Breast epithelium (tissue), 4 donors: Measurements from ENCODE around the gene SORT1. TPM values are rescaled to one million over a fixed set of nuclear protein-coding genes. Genes with fewer than 3 reads are reported as not detected.

Experiments used
- DNase-seq, 2 donors: peaks; one replicate each; pipeline ENCODE4 v3.0.0-alpha.2; 2019; ENCODE audit warnings: low spot score in 2 of 2
- H3K27ac ChIP-seq, 2 donors: fragments of 200-600 bp; sonication (generic) in 1 of 2; one replicate each; pipeline ENCODE4 v1.5.1; 2016 to 2019; ENCODE audit warnings: mild to moderate bottlenecking in 1 of 2
- H3K27me3 ChIP-seq, 2 donors: fragments of 200-600 bp; sonication (generic) in 1 of 2; one replicate each; pipeline versions ENCODE4 v1.5.1 to v1.6.0; 2017 to 2019; ENCODE audit warnings: control low read depth in 1 of 2, mild to moderate bottlenecking in 1 of 2
- H3K36me3 ChIP-seq: fragments of 200-600 bp; one replicate; pipeline ENCODE4 v1.5.1; 2019
- H3K4me1 ChIP-seq, 2 donors: fragments of 200-600 bp; sonication (generic); one replicate each; pipeline ENCODE4 v1.5.1; 2016 to 2019; ENCODE audit warnings: control low read depth in 1 of 2
- H3K4me3 ChIP-seq, 3 donors: fragments of 200-600 bp; sonication (generic); 1 replicate in 2 of 3; 2 replicates in 1 of 3; pipeline ENCODE4 v1.5.1; 2016 to 2019; ENCODE audit warnings: mild to moderate bottlenecking in 3 of 3, moderate library complexity in 2 of 3
- H3K9me3 ChIP-seq, 2 donors: fragments of 200-600 bp; sonication (generic) in 1 of 2; one replicate each; pipeline ENCODE4 v1.5.1; 2016 to 2019; ENCODE audit warnings: control low read depth in 1 of 2
- CTCF ChIP-seq, 3 donors: fragments of 450-650 bp; IDR thresholded peaks; one replicate each; pipeline ENCODE4 v1.5.1; 2016 to 2017; ENCODE audit warnings: antibody characterized with exemption in 3 of 3, mild to moderate bottlenecking in 3 of 3, moderate library complexity in 3 of 3
- POLR2A ChIP-seq: fragments of 450-650 bp; IDR thresholded peaks from one replicate; pipeline ENCODE4 v1.6.1; 2016; ENCODE audit warnings: antibody characterized with exemption, mild to moderate bottlenecking, moderate library complexity
- POLR2AphosphoS5 ChIP-seq, 3 donors: sonication (generic); formaldehyde crosslinking; IDR thresholded peaks; one replicate each; pipeline ENCODE4 v1.6.1; 2017; ENCODE audit warnings: antibody characterized with exemption in 3 of 3
- intact Hi-C: fragments of 100-400 bp; cut with DNase I; formaldehyde crosslinking; loops from one replicate; pipeline ENCODE4 v1.15.1; 2023; ENCODE audit warnings: low total_unique reads
- total RNA-seq, 3 donors: library from RNA; depleted of rRNA; stranded (reverse); fragments of >200 nt; gene quantifications; one replicate each; pipeline ENCODE4 v1.1.0, GENCODE V29; 2016

The SORT1 gene
- total RNA-seq, 3 donors from 2014 or later, result 51.1 to 135 (median 69.8) TPM

DNA sequence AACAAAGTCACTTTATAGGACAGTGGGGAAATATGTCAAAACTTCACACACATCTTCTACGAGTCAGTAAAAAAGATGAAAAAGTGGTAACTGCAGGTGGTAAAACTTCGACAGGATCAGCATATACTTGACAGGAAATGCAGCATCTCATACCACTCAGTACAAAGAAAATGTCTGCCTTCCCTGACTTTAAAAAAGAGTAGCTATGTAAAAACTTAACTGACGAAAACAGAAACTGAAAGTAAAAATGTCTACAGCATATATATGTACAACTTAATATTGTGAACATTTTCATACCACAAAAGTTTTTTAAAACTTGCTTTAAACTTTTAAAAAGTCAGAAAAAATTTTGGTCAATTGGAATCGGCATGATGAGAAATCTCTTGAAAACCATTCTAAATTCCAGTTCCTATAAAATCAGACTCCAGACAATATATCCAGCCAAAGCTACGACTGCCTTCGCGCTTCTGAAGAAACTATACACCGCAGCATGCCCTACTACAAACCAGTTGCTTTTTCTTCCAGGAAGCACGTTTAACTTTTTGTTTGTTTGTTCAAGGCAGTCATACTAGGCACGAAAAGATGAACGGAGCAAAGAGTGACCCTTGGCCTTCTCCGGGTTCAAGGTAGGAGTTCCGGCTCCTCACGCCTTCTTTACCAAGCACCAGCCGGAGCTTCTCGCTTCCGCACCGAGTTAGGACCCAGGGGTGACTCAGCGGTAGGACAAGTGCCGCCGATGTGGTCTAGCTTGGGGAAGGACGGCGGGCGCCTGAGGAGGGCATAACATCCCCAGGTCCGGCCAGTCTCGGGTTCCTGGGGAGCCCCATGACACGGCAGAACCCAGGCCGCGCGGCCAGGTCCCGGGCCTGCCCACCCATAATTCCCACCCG is 27.9 kb upstream of the SORT1 start:
- intact Hi-C loops, result no loop called here
- Histone ChIP-seq H3K27ac (peak overlapping the region; percentile 87 to 92), H3K4me3 (peak overlapping the region; percentile 79 to 92 (median 88)), H3K36me3 (no peaks in the 10 kb centered on the region), H3K4me1 (peaks cover 4 to 12% of the 10 kb centered on the region in 2 donors), H3K27me3 (no peaks in the 10 kb centered on the region), H3K9me3 (no peaks in the 10 kb centered on the region)
- peak in 1 of 2 donors; percentile 54 for DNase-seq
- TF ChIP-seq CTCF (IDR thresholded peaks at IDR 0.05) (no peak), POLR2A (peak; percentile 5)

DNA sequence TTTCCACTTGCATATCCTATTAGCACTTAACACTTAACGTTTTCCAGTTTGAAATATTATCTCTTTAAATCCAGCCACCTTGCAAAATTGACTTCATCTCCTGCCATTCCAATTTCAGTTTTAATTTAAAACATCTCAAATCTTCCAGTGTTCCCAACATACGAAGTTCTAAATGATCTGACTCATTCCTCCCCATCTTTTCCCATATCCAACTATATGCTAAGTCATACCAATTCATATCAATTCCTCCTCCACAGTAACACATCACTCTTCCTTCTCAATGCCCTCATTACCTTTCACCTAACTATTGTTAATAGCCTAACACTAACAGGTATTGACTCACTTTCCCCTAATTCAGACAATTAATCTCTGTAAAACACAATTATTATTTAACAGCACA is 25.8 kb upstream of the SORT1 start:
- no peaks in the 10 kb centered on the region for H3K36me3 ChIP-seq
- no peak overlapping the region for H3K4me3 ChIP-seq
- no peak overlapping the region for H3K27ac ChIP-seq
- intact Hi-C loops, result no loop called here
- TF ChIP-seq POLR2A (no peak), CTCF (IDR thresholded peaks at IDR 0.05) (no peak), POLR2AphosphoS5 (IDR thresholded peaks at IDR 0.05) (no peak)
- peaks cover 4 to 12% of the 10 kb centered on the region in 2 donors for H3K4me1 ChIP-seq
- H3K9me3 ChIP-seq, result no peaks in the 10 kb centered on the region
- no peak for DNase-seq
- no peaks in the 10 kb centered on the region for H3K27me3 ChIP-seq

DNA sequence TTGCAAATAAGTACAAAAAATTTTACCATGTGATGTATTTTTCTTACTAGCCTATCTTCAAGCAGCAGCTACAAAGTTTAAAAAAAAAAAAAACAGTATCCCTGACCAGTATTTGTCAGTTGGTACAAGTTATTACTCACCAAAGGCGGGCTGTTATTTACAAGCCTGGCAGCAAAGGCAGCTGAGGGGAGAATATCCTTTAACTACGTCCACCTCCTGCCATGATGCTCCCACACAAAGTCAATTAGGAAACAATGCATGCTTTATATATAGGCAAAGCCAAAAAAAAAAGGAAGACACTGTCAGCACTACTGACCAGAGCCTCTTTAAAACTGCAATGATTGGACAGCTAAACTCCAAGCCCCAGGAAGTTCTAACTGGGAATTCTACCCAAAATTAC is 14.8 kb upstream of the SORT1 start:
- no peak for DNase-seq
- intact Hi-C loops, result no loop called here
- H3K9me3 ChIP-seq, result no peaks in the 10 kb centered on the region
- H3K4me1 ChIP-seq, result no peaks in the 10 kb centered on the region
- no peak overlapping the region for H3K27ac ChIP-seq
- no peaks in the 10 kb centered on the region for H3K36me3 ChIP-seq
- H3K27me3 ChIP-seq, result no peaks in the 10 kb centered on the region
- H3K4me3 ChIP-seq, result no peak overlapping the region
- TF ChIP-seq POLR2AphosphoS5 (IDR thresholded peaks at IDR 0.05) (no peak), CTCF (IDR thresholded peaks at IDR 0.05) (no peak), POLR2A (no peak)

- Histone ChIP-seq H3K4me3 (no peak overlapping the region), H3K9me3 (no peaks in the 10 kb centered on the region), H3K27ac (no peak overlapping the region), H3K36me3 (no peaks in the 10 kb centered on the region), H3K4me1 (no peaks in the 10 kb centered on the region), H3K27me3 (no peaks in the 10 kb centered on the region)
- TF ChIP-seq POLR2A (no peak), POLR2AphosphoS5 (IDR thresholded peaks at IDR 0.05) (no peak), CTCF (IDR thresholded peaks at IDR 0.05) (no peak)
- intact Hi-C loops, result loop anchor here (10.0 kb wide), 2 partner anchors 140 to 590 kb away; no protein-coding TSS in a partner anchor
- DNase-seq, result no peak
These were observed 7.1 kb upstream of the SORT1 start for GRCh38 chr1:109404838-109405237.

- no peak overlapping the region for H3K4me3 ChIP-seq
- intact Hi-C loops, result loop anchor here (10.0 kb wide), 2 partner anchors 137 to 587 kb away; no protein-coding TSS in a partner anchor
- H3K9me3 ChIP-seq, result no peaks in the 10 kb centered on the region
- no peaks in the 10 kb centered on the region for H3K36me3 ChIP-seq
- TF ChIP-seq CTCF (IDR thresholded peaks at IDR 0.05) (no peak), POLR2A (no peak), POLR2AphosphoS5 (IDR thresholded peaks at IDR 0.05) (no peak)
- no peak overlapping the region for H3K27ac ChIP-seq
- DNase-seq, result no peak
- H3K27me3 ChIP-seq, result no peaks in the 10 kb centered on the region
- peaks cover 0 to 9% of the 10 kb centered on the region in 2 donors for H3K4me1 ChIP-seq
These were observed 4.3 kb upstream of the SORT1 start for GRCh38 chr1:109402025-109402424.
